Measurements from ENCODE around the gene LCAT.
"Not testable (repeated sequence)": the region's sequence is repeated elsewhere in the genome, so short reads cannot be mapped to it uniquely, and the experiment has no call there.

The LCAT gene

GRCh38 chr16:67931712-67932461, 12.0 kb downstream of the LCAT start, which contains the start of gene CTRL:
CTRL (minus strand) TSS chr16:67931862; CDS start chr16:67931852, 10 bp downstream.
- no peak for DNase-seq (ENCODE audit: low spot score)

GRCh38 chr16:67930678-67931211, 13.2 kb downstream of the LCAT start:
- no peak for DNase-seq (ENCODE audit: low spot score)

GRCh38 chr16:67930191-67930590, 13.7 kb downstream of the LCAT start:
- DNase-seq (ENCODE audit: low spot score): no peak

- peak; percentile 82 for DNase-seq (ENCODE audit: low spot score)
Measured at GRCh38 chr16:67928561-67929364, 15.2 kb downstream of the LCAT start.

- no peak for DNase-seq (ENCODE audit: low spot score)
Measured at GRCh38 chr16:67928147-67928546, 15.8 kb downstream of the LCAT start.

GRCh38 chr16:67927131-67927941, 16.6 kb downstream of the LCAT start:
- no peak for DNase-seq (ENCODE audit: low spot score)

GRCh38 chr16:67926181-67926750, 17.7 kb downstream of the LCAT start:
- no peak for DNase-seq (ENCODE audit: low spot score)

- no peak for DNase-seq (ENCODE audit: low spot score)
Measured at GRCh38 chr16:67924140-67924906, 19.6 kb downstream of the LCAT start.

- no peak for DNase-seq (ENCODE audit: low spot score)
Measured at GRCh38 chr16:67923414-67924116, 20.4 kb downstream of the LCAT start.

- DNase-seq (ENCODE audit: low spot score): no peak
Measured at GRCh38 chr16:67922740-67923139, 21.2 kb downstream of the LCAT start.

- no peak for DNase-seq (ENCODE audit: low spot score)
Measured at GRCh38 chr16:67922221-67922620, 21.7 kb downstream of the LCAT start.

- DNase-seq (ENCODE audit: low spot score): no peak
Measured at GRCh38 chr16:67919622-67920221, 24.2 kb downstream of the LCAT start.

GRCh38 chr16:67917852-67918236, 26.1 kb downstream of the LCAT start:
- peak; percentile 28 for DNase-seq (ENCODE audit: low spot score)

- no peak for DNase-seq (ENCODE audit: low spot score)
Measured at GRCh38 chr16:67917140-67917851, 26.6 kb downstream of the LCAT start.

GRCh38 chr16:67915831-67916723, 27.8 kb downstream of the LCAT start:
- DNase-seq (ENCODE audit: low spot score): no peak

- not testable (repeated sequence) for DNase-seq (ENCODE audit: low spot score)
Measured at GRCh38 chr16:67915496-67915769, 28.5 kb downstream of the LCAT start.

- DNase-seq (ENCODE audit: low spot score): no peak
Measured at GRCh38 chr16:67914758-67915495, 29.0 kb downstream of the LCAT start.

- DNase-seq (ENCODE audit: low spot score): no peak
Measured at GRCh38 chr16:67910158-67910557, 33.8 kb downstream of the LCAT start.
